Measurements from ENCODE around the gene SERINC5. TPM values are rescaled to one million over a fixed set of nuclear protein-coding genes. Genes with fewer than 3 reads are reported as not detected.

The SERINC5 gene
- total RNA-seq, 1 experiment from 2014 or later = 52.3 TPM

DNA sequence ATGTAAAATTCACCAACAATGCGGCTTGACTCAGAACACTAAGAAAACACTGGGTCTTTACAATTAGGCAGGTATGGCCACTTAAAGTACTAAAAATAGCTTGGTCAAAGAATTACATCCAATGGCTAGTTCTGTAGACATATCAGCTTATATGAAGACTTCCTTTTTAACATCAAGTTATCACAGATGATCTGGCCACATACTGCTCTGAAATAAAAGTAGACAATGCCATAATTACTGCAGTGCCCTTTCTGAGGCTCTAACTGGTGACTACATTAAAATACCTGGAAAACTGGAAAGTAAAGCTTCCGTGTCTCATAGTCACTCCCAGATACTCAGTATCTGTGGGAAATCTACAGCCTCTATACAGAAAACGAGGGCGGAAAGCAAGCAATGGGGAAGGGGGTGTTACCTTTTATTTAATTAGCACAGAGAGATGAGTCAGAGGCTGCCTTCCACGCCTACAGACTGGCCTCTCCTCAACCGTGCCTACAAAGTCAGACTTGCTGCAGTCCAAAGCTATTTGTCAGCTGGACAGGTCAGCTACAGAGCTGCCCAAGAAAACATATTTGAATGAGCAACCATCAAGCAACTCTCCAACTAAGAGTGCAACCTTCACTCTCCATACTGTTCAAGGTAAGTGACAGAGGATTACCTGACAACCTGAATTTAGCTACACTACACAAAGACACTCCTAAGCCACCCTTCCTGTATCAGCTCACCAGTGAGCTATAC, 8.7 kb downstream of the SERINC5 start:
- no peak overlapping the region for H2AK5ac ChIP-seq (ENCODE audit: insufficient read length, low read length)
- H3K79me1 ChIP-seq (ENCODE audit: insufficient read depth, low read depth, low read length, poor library complexity, severe bottlenecking) = peaks cover 3% of the 10 kb centered on the region
- no peak overlapping the region for H3K23ac ChIP-seq (ENCODE audit: insufficient read length, low read depth, low read length)
- DNase-seq = peak; percentile 82
- TF ChIP-seq, protein P1, sequence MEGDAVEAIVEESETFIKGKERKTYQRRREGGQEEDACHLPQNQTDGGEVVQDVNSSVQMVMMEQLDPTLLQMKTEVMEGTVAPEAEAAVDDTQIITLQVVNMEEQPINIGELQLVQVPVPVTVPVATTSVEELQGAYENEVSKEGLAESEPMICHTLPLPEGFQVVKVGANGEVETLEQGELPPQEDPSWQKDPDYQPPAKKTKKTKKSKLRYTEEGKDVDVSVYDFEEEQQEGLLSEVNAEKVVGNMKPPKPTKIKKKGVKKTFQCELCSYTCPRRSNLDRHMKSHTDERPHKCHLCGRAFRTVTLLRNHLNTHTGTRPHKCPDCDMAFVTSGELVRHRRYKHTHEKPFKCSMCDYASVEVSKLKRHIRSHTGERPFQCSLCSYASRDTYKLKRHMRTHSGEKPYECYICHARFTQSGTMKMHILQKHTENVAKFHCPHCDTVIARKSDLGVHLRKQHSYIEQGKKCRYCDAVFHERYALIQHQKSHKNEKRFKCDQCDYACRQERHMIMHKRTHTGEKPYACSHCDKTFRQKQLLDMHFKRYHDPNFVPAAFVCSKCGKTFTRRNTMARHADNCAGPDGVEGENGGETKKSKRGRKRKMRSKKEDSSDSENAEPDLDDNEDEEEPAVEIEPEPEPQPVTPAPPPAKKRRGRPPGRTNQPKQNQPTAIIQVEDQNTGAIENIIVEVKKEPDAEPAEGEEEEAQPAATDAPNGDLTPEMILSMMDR (conservative IDR thresholded peaks at IDR 0.05) = no peak
- H3T11ph ChIP-seq (ENCODE audit: low read length) = peak overlapping the region; percentile 55
- H3K4ac ChIP-seq (ENCODE audit: low read depth, low read length) = no peak overlapping the region
- H3K18ac ChIP-seq (ENCODE audit: insufficient read length, low read depth, low read length) = peak overlapping the region; percentile 8
- H3K23me2 ChIP-seq (ENCODE audit: insufficient read length, low read depth, low read length, poor library complexity, severe bottlenecking) = no peaks in the 10 kb centered on the region
- H3K9me3 ChIP-seq (ENCODE audit: control insufficient read depth, low read depth, low read length) = peaks cover 5% of the 10 kb centered on the region
- H2BK20ac ChIP-seq (ENCODE audit: low read depth, low read length, poor library complexity, severe bottlenecking) = no peak overlapping the region
- H2BK5ac ChIP-seq (ENCODE audit: insufficient read length, low read length) = no peak overlapping the region
- no peak overlapping the region for H2BK120ac ChIP-seq (ENCODE audit: low read depth, low read length, poor library complexity, severe bottlenecking)
- peaks cover 40% of the 10 kb centered on the region; the same call in 1 of the 2 replicates for H3K79me2 ChIP-seq (ENCODE audit: insufficient read depth, low read length)
- Mint-ChIP-seq H3K27me3 (ENCODE audit: low read depth) (no peaks in the 10 kb centered on the region), H3K36me3 (ENCODE audit: insufficient read depth in 1 of 3, low read depth in 3 of 3) (peaks cover 18 to 23% (median 20%) of the 10 kb centered on the region in 3 experiments), H3K27ac (peak overlapping the region; percentile 86 to 94 (median 91)), H3K4me3 (peak overlapping the region in 1 of 2 experiments; percentile 33; a peak in 3 of 5 replicates), H3K4me1 (peaks cover 55 to 59% of the 10 kb centered on the region in 2 experiments), H3K9me3 (peaks cover 12 to 15% of the 10 kb centered on the region in 2 experiments)
- no peak overlapping the region for H2AFZ ChIP-seq (ENCODE audit: low read length)
- peak overlapping the region; percentile 10 for H3K4me2 ChIP-seq (ENCODE audit: insufficient read depth, insufficient read length, low read length)
- peak overlapping the region; percentile 64 for H3K27ac ChIP-seq (ENCODE audit: insufficient read length, low read depth, low read length)
- H3K27me3 ChIP-seq (ENCODE audit: insufficient read depth, low read length) = no peaks in the 10 kb centered on the region
- peak overlapping the region; percentile 2 for H3K9ac ChIP-seq (ENCODE audit: extremely low read depth, insufficient read length, low read length)
- no peak overlapping the region for H2BK15ac ChIP-seq (ENCODE audit: low read depth, low read length)
- no peaks in the 10 kb centered on the region for H4K20me1 ChIP-seq (ENCODE audit: control insufficient read depth, insufficient read depth, insufficient read length)
- no peak overlapping the region for H3K56ac ChIP-seq (ENCODE audit: insufficient read length, low read depth, low read length)
- H2BK12ac ChIP-seq (ENCODE audit: insufficient read length, low read depth, low read length) = peak overlapping the region; percentile 35
- peaks cover 11% of the 10 kb centered on the region; the same call in 1 of the 2 replicates for H3K4me1 ChIP-seq (ENCODE audit: insufficient read depth, low read length)
- H4K91ac ChIP-seq (ENCODE audit: insufficient read length, low read depth, low read length) = no peak overlapping the region
- no peak overlapping the region for H4K5ac ChIP-seq (ENCODE audit: insufficient read length, low read depth, low read length)
- no CpG with 5 or more reads among the region's 6 CpGs for WGBS (ENCODE audit: extremely low coverage, insufficient read length, low lambda C conversion rate)
- no peak overlapping the region for H4K8ac ChIP-seq (replicated peaks; ENCODE audit: insufficient read length, low read depth, low read length)
- no peak overlapping the region for H3K14ac ChIP-seq (ENCODE audit: insufficient read depth, low read length)

Measured in H9 (cell line).